Stimulated activated CD8-positive, alpha-beta memory T cell treated with anti-CD3 and anti-CD28 coated beads, Interleukin-12 subunit alpha, Interleukin-12 subunit beta, amount 100 ng/mL, for 4 hours (primary cell): ENCODE results near the gene WDFY3.

Experiments used
- DNase-seq: peaks from one replicate; pipeline ENCODE4 v3.0.0-alpha.2; 2020; ENCODE audit warnings: low read depth

Gene WDFY3

DNA sequence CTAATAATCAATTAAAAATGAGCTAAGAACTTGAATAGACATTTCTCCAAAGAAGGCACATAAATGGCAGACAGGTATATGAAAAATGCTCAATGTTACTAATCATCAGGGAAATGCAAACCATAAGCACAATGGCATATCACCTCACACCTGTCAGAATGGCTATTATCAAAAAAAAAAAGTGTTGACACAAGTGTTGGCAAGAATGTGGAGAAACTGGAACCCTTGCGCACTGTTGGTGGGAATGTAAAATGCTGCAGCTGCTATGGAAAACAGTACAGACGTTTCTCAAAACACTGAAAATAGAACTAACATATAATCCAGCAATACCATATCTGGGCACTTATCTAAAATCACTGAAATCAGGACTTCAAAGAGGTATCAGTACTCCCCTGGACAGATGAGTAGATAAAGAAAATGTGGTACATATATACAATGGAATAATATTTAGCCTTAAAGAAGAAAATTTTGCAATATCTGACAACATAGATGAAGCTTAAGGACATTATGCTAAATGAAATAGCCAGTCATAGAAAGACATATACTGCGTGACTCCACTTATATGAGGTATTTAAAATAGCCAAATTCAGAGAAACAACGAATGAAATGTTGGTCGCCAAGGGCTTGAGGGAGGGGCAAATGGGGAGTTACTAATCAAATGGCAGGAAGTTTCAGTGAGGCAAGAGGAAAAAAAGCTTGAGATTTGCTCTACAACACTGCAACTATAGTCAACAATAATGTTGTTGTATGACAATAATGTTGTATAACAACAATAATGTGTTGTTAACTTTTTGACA lies 175.5 kb downstream of the WDFY3 start:
- no peak for DNase-seq

DNA sequence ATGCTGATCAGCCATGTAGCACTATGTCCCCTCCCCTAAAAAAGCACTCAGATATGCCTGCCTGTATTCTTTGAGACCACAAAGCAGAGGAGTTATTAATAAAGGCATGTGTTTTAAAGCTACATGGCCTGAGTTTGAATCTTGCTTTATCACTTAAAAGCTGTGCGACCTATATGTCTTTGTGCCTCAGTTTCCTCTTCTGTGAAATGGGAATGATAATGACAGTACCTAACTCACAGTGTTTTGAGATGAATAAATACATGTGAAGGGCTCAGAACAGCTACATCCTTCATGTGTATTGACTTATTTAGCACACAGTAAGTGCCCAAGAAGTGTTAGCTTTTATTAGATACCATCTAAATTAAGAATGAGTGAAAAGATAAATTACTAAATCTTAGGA lies 180.0 kb downstream of the WDFY3 start:
- no peak for DNase-seq

DNA sequence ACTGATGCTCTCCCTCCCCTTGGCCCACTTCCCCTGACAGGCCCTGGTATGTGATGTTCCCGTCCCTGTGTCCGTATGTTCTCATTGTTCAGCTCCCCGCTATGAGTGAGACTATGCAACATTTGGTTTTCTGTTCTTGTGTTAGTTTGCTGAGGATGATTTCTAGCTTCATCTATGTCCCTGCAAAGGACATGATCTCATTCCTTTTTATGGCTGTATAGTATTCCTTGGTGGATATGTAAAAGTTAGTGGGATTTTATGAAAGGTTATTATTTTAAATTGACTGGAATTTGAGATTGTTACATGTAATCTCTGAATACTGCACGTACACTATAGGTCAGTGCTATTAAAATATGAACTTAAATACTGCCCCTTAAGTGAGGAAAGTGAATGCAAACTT lies 184.0 kb downstream of the WDFY3 start:
- no peak for DNase-seq

DNA sequence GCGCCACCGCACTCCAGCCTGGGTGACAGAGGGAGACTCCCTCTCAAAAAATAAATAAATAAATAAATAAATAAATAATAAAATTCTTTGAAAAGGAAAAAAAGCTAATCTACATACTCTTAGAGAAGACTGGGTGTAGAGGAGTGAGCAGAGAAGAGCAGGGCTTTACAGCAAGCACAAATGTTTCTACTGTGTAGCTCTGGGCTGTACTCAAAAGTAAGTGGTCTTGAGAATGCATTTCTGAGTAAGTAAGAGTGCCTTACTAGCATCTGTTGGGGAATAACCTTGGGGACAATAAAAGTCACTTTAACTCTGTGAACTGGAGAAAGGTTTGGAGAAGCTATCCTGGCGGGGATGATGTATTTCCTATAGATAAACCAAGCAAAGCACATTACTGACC lies 185.8 kb downstream of the WDFY3 start:
- DNase-seq: no peak

DNA sequence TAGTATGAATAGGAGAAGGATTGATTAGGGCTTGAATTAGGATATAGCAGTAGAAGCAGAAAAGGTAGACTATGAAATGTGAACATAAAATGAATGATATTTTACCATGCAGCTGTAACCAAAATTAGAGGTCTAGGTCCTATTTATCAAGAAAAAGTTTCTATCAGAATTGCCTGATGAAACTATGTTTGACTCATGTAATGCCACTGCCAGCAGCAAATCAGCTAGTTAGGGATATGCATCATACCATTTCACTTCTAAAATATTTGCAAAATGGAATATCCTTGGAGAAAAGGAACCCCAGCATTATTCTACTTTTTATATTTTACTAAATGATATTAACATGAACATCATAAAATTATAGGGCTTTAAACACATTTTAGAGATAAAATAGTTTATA lies 188.4 kb downstream of the WDFY3 start:
- no peak for DNase-seq

DNA sequence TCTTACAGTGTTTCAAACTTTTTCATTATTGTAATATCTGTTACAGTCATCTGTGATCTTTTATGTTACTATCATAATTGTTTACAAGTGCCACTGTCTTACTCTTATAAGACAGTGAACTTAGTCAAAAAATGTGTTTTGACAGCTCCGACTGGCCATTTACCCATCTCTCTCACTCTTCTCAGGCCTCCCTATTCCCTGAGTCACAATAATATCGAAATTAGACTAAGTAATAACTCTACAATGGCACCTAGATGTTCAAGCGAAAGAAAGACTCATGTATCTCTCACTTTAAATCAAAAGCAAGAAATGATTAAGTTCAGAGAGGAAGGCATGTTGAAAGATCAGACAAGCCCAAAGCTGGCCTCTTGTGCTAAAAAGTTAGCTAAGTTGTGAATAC lies 199.3 kb downstream of the WDFY3 start:
- no peak for DNase-seq

DNA sequence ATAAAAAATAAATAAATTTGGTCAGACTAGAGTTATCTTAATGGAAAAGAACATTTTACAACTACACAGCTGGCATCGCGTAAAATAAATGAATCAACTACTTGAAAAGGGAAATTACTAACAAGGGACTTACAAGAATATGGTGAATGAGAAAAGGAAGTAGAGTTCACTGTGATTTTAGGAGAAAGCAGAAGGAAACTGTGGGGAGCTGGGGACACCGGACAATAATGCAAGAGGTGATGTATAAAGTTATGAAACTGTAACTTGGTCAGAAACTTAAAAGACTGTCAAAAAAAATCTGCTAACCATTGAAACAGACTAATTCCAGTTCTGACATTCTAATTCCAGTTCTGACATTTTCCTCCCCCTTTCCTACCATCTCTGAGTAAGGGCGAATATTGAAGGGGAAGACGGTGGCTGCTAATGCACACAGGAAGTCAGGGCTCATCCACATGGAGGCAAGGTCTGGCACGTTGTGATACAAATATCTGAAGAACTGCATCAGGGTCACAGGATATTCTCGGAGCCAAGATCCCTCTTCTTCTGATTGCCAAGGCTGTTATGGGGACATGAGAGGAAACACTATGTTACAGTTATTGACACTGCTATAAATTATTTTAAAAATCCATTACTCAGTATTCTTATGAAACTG lies 213.0 kb downstream of the WDFY3 start:
- no peak for DNase-seq

DNA sequence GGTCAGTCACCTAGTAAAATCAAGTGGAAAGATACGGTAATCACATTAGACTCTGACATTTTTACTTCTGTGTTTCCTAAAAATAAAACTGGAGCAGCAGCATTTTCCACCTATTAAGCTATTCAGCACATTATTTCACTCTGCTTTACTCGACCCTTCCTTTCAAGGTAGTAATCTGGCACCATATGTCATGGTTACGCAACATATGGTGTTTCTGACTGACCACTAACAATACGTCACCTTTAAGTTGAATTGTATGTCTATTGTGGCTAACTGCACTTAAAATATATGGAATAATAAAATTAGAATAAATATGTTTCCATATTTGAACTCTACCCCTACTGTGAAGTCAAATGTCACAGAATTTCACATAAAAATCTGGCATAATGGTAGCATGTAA lies 214.8 kb downstream of the WDFY3 start:
- no peak for DNase-seq

DNA sequence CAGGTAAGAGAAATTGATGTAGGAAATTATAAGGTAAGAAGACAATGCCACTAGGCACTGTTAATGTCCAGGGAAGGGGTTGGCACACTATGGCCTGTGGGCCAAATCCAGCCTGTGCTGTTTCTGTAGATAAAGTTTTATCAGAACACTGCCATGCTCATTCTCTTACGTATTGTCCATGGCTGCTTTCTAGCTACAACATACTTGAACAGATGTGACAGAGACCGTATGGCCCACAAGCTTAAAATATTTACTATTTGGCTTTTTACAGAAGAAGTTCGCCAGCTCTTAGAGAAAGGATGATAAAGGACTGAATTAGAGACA lies 215.6 kb downstream of the WDFY3 start:
- no peak for DNase-seq

DNA sequence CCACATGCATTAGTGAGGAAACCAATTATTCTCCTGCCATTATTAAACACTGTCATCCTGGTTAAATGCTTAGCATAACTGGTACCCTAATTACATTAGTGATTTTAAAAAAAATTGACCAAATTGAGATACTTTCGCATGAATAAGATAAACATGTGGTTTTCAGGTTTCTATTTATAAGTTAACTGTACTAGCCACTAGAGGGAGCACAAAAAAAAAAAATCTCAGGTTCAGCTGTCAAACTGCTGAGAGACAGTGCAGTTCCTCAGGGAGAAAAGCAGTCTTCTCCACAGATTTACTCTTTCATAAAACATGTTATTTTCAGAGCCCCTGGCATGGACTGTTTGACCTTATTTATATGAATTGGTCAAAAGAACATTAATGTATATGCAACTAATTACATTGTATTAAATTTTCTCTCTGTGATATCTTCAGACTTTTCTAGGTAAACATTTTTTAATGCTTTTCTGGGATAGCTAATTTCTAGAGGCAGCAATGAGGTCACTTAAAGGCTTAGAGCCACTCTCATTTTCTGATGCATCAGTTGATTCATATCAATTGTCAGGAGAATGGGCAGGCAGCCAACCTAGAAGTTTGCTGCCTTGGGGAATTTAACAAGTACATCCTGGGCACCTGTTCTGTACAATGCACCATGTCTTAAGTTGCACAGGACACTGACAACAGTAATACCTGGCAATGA lies 216.1 kb downstream of the WDFY3 start:
- DNase-seq: no peak

DNA sequence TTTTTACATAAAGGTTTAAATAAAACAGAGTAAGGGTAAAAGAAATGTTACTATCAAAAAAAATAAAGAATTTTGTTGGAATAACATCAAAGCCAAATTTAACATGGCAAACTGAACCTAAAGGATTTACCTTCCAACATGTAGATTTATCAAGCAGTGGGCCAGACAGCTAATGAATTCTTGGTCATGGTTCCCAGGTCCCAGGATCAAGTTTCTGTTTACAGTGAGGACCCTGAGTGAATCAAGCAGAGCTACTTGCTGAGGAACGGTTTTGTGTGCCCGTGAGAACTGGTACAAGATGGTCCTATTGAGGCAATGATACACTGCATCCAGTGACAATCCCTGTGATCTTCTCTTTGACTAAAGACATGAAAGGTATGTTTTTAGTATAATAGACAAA lies 226.4 kb downstream of the WDFY3 start:
- DNase-seq: no peak

DNA sequence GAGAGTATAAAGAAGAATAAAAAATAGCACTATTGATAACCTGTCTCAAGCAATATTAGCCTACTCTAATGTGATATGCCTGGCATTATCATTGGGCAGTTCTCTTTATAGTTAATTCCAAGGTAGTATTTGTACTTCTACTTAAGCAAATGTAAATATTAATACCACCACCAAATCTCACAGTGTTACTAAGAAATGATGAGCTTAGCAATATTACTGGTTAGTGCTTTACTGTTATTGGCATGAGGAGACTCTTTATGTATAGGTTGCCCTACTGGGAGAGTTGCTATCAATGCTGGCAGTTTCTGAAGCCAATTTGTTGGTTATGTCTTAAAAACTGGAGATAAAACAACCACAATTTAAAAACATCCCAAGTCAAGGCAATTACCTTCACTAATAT lies 227.9 kb downstream of the WDFY3 start:
- no peak for DNase-seq

DNA sequence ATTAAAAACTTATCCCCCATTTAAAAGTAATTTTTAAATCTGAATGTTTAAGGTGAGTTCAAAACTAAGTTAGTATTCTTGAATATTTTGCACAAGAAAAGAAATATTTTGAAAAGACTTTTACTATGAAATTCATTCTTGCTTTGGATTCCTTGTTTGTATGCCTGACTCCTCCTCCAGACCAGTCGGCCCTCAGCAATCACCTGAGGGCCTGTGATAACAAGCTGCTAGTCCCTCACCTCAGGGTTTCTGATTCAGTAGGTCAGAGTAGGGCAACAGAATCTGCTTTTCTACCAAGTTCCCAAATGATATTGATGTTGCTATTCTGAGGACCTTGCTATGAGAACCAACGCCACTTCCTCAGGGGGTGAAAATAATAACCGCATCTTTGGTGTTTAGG lies 228.8 kb downstream of the WDFY3 start:
- DNase-seq: no peak

DNA sequence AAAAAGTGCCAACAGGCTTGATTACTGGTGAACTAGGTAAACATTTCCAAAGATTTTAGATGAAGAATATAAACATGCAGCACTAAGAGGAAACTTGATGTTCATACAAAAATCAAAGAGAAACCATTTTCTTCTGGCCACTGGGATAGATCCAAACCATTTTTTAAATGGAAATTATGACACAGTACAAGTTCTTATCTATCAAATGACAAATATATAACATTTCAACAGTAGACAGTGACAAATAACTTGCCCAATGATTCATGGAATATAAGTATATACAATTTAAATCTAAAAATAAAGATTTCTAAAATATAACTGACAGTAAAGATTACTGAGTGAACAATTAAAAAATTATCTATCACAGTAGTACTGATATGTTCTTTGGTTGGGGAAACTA lies 232.5 kb downstream of the WDFY3 start:
- no peak for DNase-seq

DNA sequence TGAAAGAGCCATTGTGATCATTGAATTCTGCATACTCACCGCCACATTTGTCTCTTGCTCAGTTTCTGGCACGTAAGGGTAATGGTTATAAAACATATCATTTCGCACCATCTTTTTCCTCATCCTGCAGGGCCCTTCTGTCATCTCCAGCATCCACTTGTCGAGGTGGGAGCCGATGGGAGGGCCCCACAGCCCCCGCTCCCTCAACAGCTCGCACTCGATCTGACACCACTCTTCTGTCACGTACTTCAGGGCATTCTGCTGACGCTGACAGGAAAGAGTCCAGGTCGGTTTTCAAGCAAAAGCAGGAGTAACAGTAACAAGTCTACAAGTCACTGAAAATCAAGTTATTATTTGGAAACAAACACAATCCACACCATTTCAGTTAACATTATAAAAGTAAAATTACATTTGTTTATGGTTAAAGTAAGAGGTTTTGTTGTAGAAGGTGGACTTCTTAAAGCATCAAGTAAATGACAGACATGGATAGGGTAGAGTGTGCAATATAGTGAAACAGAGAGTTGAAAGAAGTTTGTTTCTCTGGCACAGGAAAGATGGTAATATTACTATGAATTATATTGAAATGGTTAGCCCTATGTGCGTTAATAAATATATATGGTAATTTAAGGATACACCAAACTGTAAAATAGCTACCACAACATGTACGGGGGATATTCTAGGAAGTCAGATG lies 233.0 kb downstream of the WDFY3 start:
- no peak for DNase-seq

DNA sequence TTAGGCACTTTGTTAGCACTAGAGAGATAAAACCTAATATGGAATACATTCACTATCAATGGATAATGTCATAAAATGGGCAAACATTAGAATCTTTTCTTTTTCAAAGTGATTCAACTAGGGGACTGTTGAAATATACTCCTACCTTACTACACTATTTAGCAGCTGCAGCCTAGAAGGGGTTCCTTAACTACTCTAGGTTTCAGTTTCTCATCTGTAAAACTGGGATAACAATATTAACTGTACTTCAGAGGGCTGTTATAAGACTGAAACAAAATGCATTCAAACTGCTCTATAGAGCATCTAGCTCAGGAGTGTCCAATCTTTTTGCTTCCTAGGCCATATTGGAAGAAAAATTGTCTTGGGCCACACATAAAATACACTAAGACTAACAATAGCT lies 236.1 kb downstream of the WDFY3 start:
- DNase-seq: no peak

DNA sequence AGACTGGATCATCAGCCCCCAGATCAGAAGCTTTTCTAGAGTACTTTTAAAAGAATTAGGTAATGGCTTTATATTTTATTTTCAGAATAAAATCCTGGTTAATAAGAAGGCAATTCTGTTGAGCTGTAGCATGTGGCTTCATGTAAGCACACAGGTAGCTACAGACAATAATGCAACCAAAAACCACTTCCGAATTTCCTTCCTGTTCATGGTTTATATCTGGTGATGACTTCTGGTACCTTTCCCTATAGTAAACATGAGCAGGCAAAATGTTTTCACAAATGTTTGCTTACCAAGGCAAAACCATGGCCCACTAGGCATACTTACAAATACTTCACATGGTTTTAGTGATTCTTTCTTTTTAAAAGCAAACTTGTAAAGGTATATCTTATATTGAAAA lies 239.0 kb downstream of the WDFY3 start:
- no peak for DNase-seq

DNA sequence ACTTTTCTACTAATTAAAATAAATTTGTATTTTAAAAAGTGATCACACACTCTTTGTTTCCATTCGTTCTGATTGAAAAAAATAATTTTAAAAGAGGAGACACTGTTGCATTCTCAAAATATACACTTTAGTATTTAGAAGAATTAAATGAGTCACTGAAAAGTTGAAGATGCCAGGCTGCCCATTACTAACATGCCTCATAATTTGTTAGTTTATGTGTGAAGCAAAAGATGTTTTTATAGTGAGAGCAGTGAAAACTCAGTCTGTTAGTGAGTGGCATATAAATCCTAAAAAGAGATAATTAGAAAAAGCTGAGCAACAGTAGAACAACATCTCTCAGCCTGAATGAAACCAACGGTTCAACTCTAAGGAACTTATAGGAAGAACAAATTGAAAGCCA lies 240.1 kb downstream of the WDFY3 start:
- no peak for DNase-seq

DNA sequence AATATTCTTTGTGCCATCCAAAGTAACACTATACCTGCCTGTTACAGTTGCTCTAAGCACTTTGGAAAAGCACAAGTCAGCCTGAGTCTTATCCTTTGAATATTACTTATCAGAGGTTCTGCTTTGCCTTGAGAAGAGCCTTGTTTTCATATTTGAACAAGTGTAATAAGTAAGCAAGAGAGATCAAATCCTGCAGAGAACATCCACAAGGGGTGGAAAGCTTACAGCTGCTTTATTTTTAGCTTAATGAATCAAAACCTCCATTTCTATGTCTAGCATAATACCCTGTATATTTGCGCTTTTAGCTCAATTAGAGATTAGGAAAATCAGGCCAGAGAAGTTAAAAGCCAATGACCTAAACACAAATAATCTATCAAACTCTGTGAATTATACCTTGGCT lies 243.8 kb downstream of the WDFY3 start:
- DNase-seq: no peak

DNA sequence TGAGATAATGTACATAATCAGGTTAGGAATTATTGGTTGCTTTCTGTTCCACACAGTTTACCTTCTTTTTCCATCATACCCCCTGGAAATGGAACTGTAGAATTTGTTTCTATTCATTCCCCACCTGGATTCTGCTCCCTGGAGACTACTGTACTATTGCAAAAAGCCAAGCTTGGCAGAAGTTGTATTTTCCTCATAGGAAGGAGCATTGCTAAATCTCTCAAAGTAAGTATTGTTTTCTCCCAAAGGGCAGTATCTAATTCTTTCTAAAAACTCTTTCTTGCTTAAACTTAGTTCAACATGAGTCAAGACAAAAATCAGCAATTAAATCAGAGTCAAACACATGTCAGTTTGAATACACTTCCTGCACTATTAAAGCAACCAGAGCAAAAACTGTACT lies 247.4 kb downstream of the WDFY3 start:
- DNase-seq: no peak

DNA sequence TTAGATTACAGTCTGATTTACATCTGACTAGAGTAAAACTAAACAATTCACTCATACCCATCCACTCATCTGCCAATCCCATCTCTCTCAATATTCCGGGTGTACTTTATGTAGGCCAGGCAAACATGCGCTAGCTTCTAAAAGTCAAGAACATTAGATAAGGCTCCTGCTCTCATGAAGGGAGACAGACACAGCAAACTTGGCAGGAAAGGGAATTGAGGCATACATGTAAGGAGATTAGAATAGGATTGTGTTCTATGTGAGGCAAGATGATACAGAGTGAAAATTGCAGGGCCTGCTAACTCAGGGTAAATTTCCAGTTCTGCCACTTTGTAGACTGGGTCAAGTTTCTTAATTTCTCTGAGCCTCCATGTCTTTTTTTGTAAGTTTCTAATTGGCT lies 247.8 kb downstream of the WDFY3 start:
- DNase-seq: no peak

DNA sequence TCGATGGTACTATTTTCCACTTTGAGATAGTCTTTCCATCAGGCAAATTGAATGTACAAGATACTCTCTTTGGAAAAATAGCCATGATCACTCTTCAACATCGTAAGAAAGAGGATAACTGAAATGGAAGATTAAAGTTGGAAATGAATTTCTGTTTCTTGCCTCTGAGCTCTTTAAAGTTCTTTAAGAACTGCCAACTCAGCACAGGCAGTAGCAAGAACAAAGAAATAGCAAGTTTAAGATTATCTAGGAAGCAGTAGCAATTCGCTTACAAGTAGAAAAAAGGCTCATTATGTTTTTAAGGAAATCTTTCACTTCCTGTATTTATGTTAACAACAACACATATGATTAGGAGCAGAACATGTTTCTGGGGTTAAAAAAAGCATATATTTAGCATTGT lies 255.9 kb downstream of the WDFY3 start:
- DNase-seq: no peak
